NCI-H2081 treated with DMSO at 0.1 percent for 48 hours (cell line): ENCODE data around the gene GLIS2.

Source experiments
- DNase-seq: peaks from one replicate; lab custom pipeline; 2025; lab: John Stamatoyannopoulos, UW

GLIS2 gene

GRCh38 chr16:4298761-4299522 is 16.9 kb upstream of the GLIS2 start:
- no peak for DNase-seq

- DNase-seq, result no peak
Observed at GRCh38 chr16:4301177-4301576, 14.7 kb upstream of the GLIS2 start.

GRCh38 chr16:4301968-4302367 is 13.9 kb upstream of the GLIS2 start:
- DNase-seq, result no peak

GRCh38 chr16:4303973-4304372 is 11.9 kb upstream of the GLIS2 start:
- DNase-seq, result no peak

- DNase-seq, result no peak
Observed at GRCh38 chr16:4306470-4307214, 9.2 kb upstream of the GLIS2 start.

GRCh38 chr16:4307215-4308037 is 8.4 kb upstream of the GLIS2 start:
- DNase-seq, result peak; percentile 66

GRCh38 chr16:4309102-4309832 is 6.6 kb upstream of the GLIS2 start:
- DNase-seq, result no peak

GRCh38 chr16:4309833-4310266 is 6.0 kb upstream of the GLIS2 start:
- DNase-seq, result no peak

- DNase-seq, result no peak
Observed at GRCh38 chr16:4313563-4314531, 2.0 kb upstream of the GLIS2 start.

- DNase-seq, result no peak
Observed at GRCh38 chr16:4314532-4315185, 1.2 kb upstream of the GLIS2 start.

GRCh38 chr16:4316108-4316863 is 419 bp downstream of the GLIS2 start:
- DNase-seq, result no peak

GRCh38 chr16:4316864-4317531 is 1.1 kb downstream of the GLIS2 start:
- DNase-seq, result no peak

GRCh38 chr16:4317532-4318450 is 1.9 kb downstream of the GLIS2 start:
- DNase-seq, result no peak

- DNase-seq, result no peak
Observed at GRCh38 chr16:4318451-4318910, 2.6 kb downstream of the GLIS2 start.

GRCh38 chr16:4318967-4319366 is 3.1 kb downstream of the GLIS2 start:
- DNase-seq, result no peak

- no peak for DNase-seq
Observed at GRCh38 chr16:4319454-4320421, 3.9 kb downstream of the GLIS2 start.
